BLaER1 treated with 17β-estradiol and CSF1 and Interleukin-3, amounts not matched to agents 10 nM and 100 nM (cell line): ENCODE measurements around the gene TBC1D17.
A peak's percentile ranks its signal among the peaks of the same experiment; 100 is the strongest.

Experiments
- H3K27ac ChIP-seq, 11 experiments: shearing (Covaris generic); formaldehyde crosslinking; 2 replicates each; pipeline ENCODE4 v1.8.1; 2022
- H3K27me3 ChIP-seq, 11 experiments: shearing (Covaris generic); formaldehyde crosslinking; 2 replicates each; pipeline ENCODE4 v1.8.1; 2022
- H3K36me3 ChIP-seq, 11 experiments: shearing (Covaris generic); formaldehyde crosslinking; 2 replicates each; pipeline ENCODE4 v1.8.1; 2022
- H3K4me1 ChIP-seq, 10 experiments: shearing (Covaris generic); formaldehyde crosslinking; 2 replicates each; pipeline ENCODE4 v1.8.1; 2022
- H3K4me2 ChIP-seq, 11 experiments: shearing (Covaris generic); formaldehyde crosslinking; 2 replicates each; pipeline ENCODE4 v1.8.1; 2022
- H3K4me3 ChIP-seq, 10 experiments: shearing (Covaris generic); formaldehyde crosslinking; 2 replicates each; pipeline ENCODE4 v1.8.1; 2022
- H3K9ac ChIP-seq, 11 experiments: shearing (Covaris generic); formaldehyde crosslinking; 2 replicates each; pipeline ENCODE4 v1.8.1; 2022
- H3K9me3 ChIP-seq, 11 experiments: shearing (Covaris generic); formaldehyde crosslinking; replicated peaks in 1 of 11; 2 replicates each; pipeline ENCODE4 v1.8.1; 2022
- H4K20me1 ChIP-seq, 11 experiments: shearing (Covaris generic); formaldehyde crosslinking; 2 replicates each; pipeline ENCODE4 v1.8.1; 2022
- Cebpa-rat ChIP-seq, 11 experiments: shearing (Covaris generic); IDR thresholded peaks; 2 replicates each; pipeline ENCODE4 v1.8.1; 2022

The TBC1D17 gene

GRCh38 chr19:49855676-49856573, 21.6 kb upstream of the TBC1D17 start:
- Histone ChIP-seq H3K9me3 (no peaks in the 10 kb centered on the region), H3K36me3 (peaks cover 56 to 72% (median 69%) of the 10 kb centered on the region in 11 experiments), H3K4me2 (no peak overlapping the region), H4K20me1 (peaks cover 68 to 92% (median 89%) of the 10 kb centered on the region in 11 experiments), H3K4me3 (no peak overlapping the region), H3K9ac (peak overlapping the region in 3 of 11 experiments; percentile 5 to 50 (median 7); a peak in 2 of 22 replicates), H3K27ac (0 out of 22 replicates have a peak overlapping the region, but pooled peaks of 1 of the 11 experiments have one; percentile 18), H3K27me3 (no peaks in the 10 kb centered on the region), H3K4me1 (peaks cover 25 to 33% (median 28%) of the 10 kb centered on the region in 10 experiments)
- TF ChIP-seq Cebpa-rat (IDR thresholded peaks at IDR 0.05) = no peak

- Histone ChIP-seq H3K4me2 (no peak overlapping the region), H4K20me1 (peaks cover 68 to 99% (median 91%) of the 10 kb centered on the region in 11 experiments), H3K4me1 (peaks cover 25 to 33% (median 28%) of the 10 kb centered on the region in 10 experiments), H3K4me3 (no peak overlapping the region), H3K27me3 (no peaks in the 10 kb centered on the region), H3K9me3 (no peaks in the 10 kb centered on the region), H3K27ac (no peak overlapping the region), H3K36me3 (peaks cover 62 to 79% (median 74%) of the 10 kb centered on the region in 11 experiments), H3K9ac (0 out of 22 replicates have a peak overlapping the region, but pooled peaks of 1 of the 11 experiments have one; percentile 5)
- TF ChIP-seq Cebpa-rat (IDR thresholded peaks at IDR 0.05) = no peak
Observed at GRCh38 chr19:49856574-49857021, 20.9 kb upstream of the TBC1D17 start.

DNA sequence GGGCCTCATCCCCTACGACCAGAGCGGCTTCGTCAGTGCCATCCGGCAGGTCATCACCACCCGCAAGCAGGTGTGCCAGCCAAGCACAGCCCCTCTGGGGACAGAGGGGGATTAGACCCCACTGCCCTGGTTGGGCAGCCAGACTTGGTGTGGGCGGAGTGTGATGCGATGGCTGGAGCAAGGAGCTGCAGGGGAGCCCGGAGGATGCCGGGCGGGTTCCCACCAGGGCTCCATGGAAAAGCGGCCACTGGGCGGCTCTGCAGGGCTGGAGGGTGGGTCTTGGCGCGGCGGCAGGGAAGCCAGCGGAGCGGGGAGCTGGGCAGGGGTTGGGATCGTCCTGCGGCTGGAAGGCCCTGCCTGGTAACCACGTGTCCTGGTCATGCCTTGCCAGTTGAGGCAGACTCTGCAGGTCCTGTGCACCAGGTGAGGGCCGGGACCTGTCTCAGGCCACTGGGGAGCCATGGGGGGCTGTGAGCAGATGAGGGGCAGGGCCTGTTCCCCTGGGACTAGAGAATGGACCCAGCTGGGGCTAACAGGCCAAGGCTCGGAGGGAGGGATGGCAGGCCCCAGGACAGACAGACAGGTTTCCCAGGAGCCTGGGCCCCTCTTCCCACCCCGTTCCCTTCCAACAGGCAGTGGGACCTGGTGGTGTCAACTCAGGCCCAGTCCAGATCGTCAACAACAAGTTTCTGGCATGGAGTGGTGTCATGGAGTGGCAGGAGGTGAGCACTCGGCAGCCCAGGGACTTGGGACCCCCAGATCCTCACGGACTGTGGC, 20.3 kb upstream of the TBC1D17 start:
- Histone ChIP-seq H4K20me1 (peaks cover 64 to 98% (median 86%) of the 10 kb centered on the region in 11 experiments), H3K27ac (peak overlapping the region in 1 of 11 experiments; percentile 12; a peak in 1 of 22 replicates), H3K4me1 (peaks cover 21 to 29% (median 23%) of the 10 kb centered on the region in 10 experiments), H3K9me3 (no peaks in the 10 kb centered on the region), H3K4me2 (no peak overlapping the region), H3K4me3 (no peak overlapping the region), H3K36me3 (peaks cover 67 to 83% (median 79%) of the 10 kb centered on the region in 11 experiments), H3K27me3 (no peaks in the 10 kb centered on the region), H3K9ac (peak overlapping the region in 1 of 11 experiments; percentile 24; a peak in 1 of 22 replicates)
- TF ChIP-seq Cebpa-rat (IDR thresholded peaks at IDR 0.05) = no peak

- H3K36me3 ChIP-seq = peaks cover 71 to 88% (median 84%) of the 10 kb centered on the region in 11 experiments
- no peak overlapping the region for H3K4me3 ChIP-seq
- TF ChIP-seq Cebpa-rat (IDR thresholded peaks at IDR 0.05) = no peak
- no peaks in the 10 kb centered on the region for H3K9me3 ChIP-seq
- peaks cover 16 to 24% (median 18%) of the 10 kb centered on the region in 10 experiments for H3K4me1 ChIP-seq
- peak overlapping the region in 1 of 11 experiments; percentile 12; a peak in 1 of 22 replicates for H3K27ac ChIP-seq
- peaks cover 59 to 98% (median 85%) of the 10 kb centered on the region in 11 experiments for H4K20me1 ChIP-seq
- peak overlapping the region in 1 of 11 experiments; percentile 24; a peak in 1 of 22 replicates for H3K9ac ChIP-seq
- no peak overlapping the region for H3K4me2 ChIP-seq
- no peaks in the 10 kb centered on the region for H3K27me3 ChIP-seq
Observed at GRCh38 chr19:49857838-49858087, 19.7 kb upstream of the TBC1D17 start.

GRCh38 chr19:49858088-49858985, 19.2 kb upstream of the TBC1D17 start:
- H3K9me3 ChIP-seq = no peaks in the 10 kb centered on the region
- no peak overlapping the region for H3K4me3 ChIP-seq
- H3K4me2 ChIP-seq = no peak overlapping the region
- H3K27me3 ChIP-seq = no peaks in the 10 kb centered on the region
- H3K27ac ChIP-seq = peak overlapping the region in 1 of 11 experiments; percentile 12; a peak in 1 of 22 replicates
- peaks cover 10 to 18% (median 13%) of the 10 kb centered on the region in 10 experiments; a peak in 19 of 20 replicates for H3K4me1 ChIP-seq
- peaks cover 75 to 94% (median 89%) of the 10 kb centered on the region in 11 experiments for H3K36me3 ChIP-seq
- TF ChIP-seq Cebpa-rat (IDR thresholded peaks at IDR 0.05) = no peak
- peaks cover 57 to 98% (median 85%) of the 10 kb centered on the region in 11 experiments for H4K20me1 ChIP-seq
- H3K9ac ChIP-seq = 0 out of 22 replicates have a peak overlapping the region, but pooled peaks of 1 of the 11 experiments have one; percentile 24

DNA sequence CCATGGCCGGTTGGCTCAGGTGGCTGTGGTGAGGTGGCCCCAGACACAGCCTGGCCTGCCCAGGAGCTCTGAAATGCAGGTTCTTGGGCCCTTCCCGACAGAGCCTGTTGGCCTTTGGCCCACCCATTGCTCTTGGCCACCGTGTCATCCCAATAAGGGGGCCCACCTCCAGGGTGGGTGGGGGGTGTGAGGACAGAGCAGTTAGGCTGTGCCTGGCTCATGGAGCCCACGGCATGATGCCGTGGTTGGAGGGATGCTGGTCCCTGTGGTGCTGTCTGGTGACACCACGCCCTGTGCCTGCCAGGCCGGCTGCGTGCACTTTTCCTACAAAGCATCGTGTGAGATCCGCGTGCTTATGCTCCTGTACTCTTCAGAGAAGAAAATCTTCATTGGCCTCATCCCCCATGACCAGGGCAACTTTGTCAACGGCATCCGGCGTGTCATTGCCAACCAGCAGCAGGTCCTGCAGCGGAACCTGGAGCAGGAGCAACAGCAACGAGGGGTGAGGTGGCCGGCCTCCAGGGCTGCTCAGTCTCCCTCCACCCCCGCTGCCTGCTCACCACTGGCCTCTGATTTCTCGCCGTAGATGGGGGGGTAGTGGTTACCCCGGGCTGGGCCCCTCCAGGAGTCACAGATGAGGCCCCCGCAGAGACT, 17.7 kb upstream of the TBC1D17 start:
- Histone ChIP-seq H4K20me1 (peaks cover 59 to 98% (median 86%) of the 10 kb centered on the region in 11 experiments), H3K27ac (no peak overlapping the region)
- TF ChIP-seq Cebpa-rat (IDR thresholded peaks at IDR 0.05) = no peak

GRCh38 chr19:49860336-49861102, 17.0 kb upstream of the TBC1D17 start:
- Histone ChIP-seq H3K4me1 (peaks cover 7 to 24% (median 14%) of the 10 kb centered on the region in 10 experiments), H3K4me2 (no peak overlapping the region), H3K27me3 (no peaks in the 10 kb centered on the region), H3K27ac (no peak overlapping the region), H3K9me3 (no peaks in the 10 kb centered on the region), H3K4me3 (no peak overlapping the region), H3K36me3 (peaks cover 85 to 95% (median 91%) of the 10 kb centered on the region in 11 experiments), H3K9ac (peak overlapping the region in 2 of 11 experiments; percentile 13 to 22; a peak in 1 of 22 replicates), H4K20me1 (peaks cover 55 to 98% (median 85%) of the 10 kb centered on the region in 11 experiments)
- TF ChIP-seq Cebpa-rat (IDR thresholded peaks at IDR 0.05) = no peak

More for the DNA sequence above, 17.7 kb upstream of the TBC1D17 start:
- Histone ChIP-seq H3K4me1 (peaks cover 2 to 17% (median 8%) of the 10 kb centered on the region in 10 experiments; a peak in 18 of 20 replicates), H3K27me3 (no peaks in the 10 kb centered on the region), H3K4me3 (no peak overlapping the region), H3K36me3 (peaks cover 88 to 98% (median 96%) of the 10 kb centered on the region in 11 experiments), H3K9ac (no peak overlapping the region), H3K9me3 (no peaks in the 10 kb centered on the region), H3K4me2 (no peak overlapping the region)
